Osteoblast (primary cell): Measurements from ENCODE around the gene ADARB1. TPM values are rescaled to one million over a fixed set of nuclear protein-coding genes. Genes with fewer than 3 reads are reported as not detected.

ENCODE experiments used
- DNase-seq: peaks from one replicate; pipeline ENCODE4 v3.0.0; 2011; ENCODE audit warnings: low spot score, mixed read lengths; ENCODE audit not compliant: insufficient read length; ENCODE audit errors: missing footprints
- H2AFZ ChIP-seq: 2 replicates; pipeline ENCODE4 v1.6.0; 2011; ENCODE audit warnings: mild to moderate bottlenecking, low read length
- H3K27ac ChIP-seq: 2 replicates; pipeline ENCODE4 v1.5.1; 2011; ENCODE audit warnings: mild to moderate bottlenecking, low read depth, low read length, moderate library complexity
- H3K27me3 ChIP-seq: 2 replicates; pipeline ENCODE4 v1.6.0; 2012; ENCODE audit warnings: mild to moderate bottlenecking, control low read depth, inconsistent platforms, low read length, moderate library complexity; ENCODE audit not compliant: insufficient read depth
- H3K36me3 ChIP-seq: 2 replicates; pipeline ENCODE4 v1.5.1; 2011; ENCODE audit warnings: mild to moderate bottlenecking, low read length, control low read depth, moderate library complexity; ENCODE audit not compliant: insufficient read depth
- H3K4me1 ChIP-seq: 2 replicates; pipeline ENCODE4 v1.5.1; 2011; ENCODE audit warnings: mild to moderate bottlenecking, low read length, control low read depth, moderate library complexity; ENCODE audit not compliant: insufficient read depth
- H3K4me2 ChIP-seq: 2 replicates; pipeline ENCODE4 v1.6.0; 2011; ENCODE audit warnings: mild to moderate bottlenecking, low read length; ENCODE audit not compliant: insufficient read depth
- H3K4me3 ChIP-seq: fragments of 200-600 bp; sonication (generic); 3 replicates; pipeline ENCODE4 v1.5.1; 2012; ENCODE audit warnings: mild to moderate bottlenecking, low read length, inconsistent platforms; ENCODE audit not compliant: insufficient read depth
- H3K79me2 ChIP-seq: 2 replicates; pipeline ENCODE4 v1.6.0; 2012; ENCODE audit warnings: mild to moderate bottlenecking, low read length, control low read depth, inconsistent platforms; ENCODE audit not compliant: insufficient read depth
- H3K9me3 ChIP-seq: 2 replicates; pipeline ENCODE4 v1.5.1; 2011; ENCODE audit warnings: low read depth, low read length, control low read depth
- H4K20me1 ChIP-seq: 2 replicates; pipeline ENCODE4 v1.6.0; 2012; ENCODE audit warnings: mild to moderate bottlenecking, low read length, control low read depth; ENCODE audit not compliant: insufficient read depth
- total RNA-seq: library from RNA; depleted of rRNA; stranded (reverse); fragments of >200 nt; gene quantifications from 2 replicates; pipeline ENCODE4 v1.2.3, GENCODE V29; 2012
- TF ChIP-seq, protein P1 (sequence below): IDR thresholded peaks from 2 replicates; pipeline ENCODE4 v1.5.1; 2011; ENCODE audit warnings: mild to moderate bottlenecking, low read depth, low read length, moderate library complexity; ENCODE audit errors: extremely low read depth

The ADARB1 gene
- total RNA-seq, 1 donor: 19.5 TPM

DNA sequence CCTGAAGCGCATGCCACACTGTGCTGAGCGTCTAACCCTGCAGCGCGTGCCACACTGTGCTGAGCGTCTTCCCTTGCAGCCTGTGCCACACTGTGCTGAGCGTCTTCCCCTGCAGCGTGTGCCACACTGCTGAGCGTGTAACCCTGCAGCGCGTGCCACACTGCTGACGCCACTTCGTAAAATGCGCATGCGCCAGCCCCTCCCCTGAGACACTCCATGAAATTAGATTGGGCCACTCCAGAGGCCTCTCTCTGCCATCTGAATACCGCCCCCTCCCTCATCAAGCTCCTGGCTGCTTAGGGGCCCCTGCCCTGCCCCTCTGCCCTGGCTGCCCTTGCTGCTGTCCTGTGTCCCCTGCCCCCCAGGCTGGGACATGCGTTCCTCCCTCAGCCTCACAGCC, 128.5 kb downstream of the ADARB1 start:
- Histone ChIP-seq H3K4me3 (no peak overlapping the region), H3K27ac (no peak overlapping the region), H3K79me2 (no peaks in the 10 kb centered on the region), H3K9me3 (no peaks in the 10 kb centered on the region), H3K4me1 (no peaks in the 10 kb centered on the region), H3K36me3 (peaks cover 5% of the 10 kb centered on the region), H3K27me3 (no peaks in the 10 kb centered on the region), H3K4me2 (no peak overlapping the region), H4K20me1 (no peaks in the 10 kb centered on the region), H2AFZ (no peak overlapping the region)
- no peak for DNase-seq
- TF ChIP-seq, protein P1, sequence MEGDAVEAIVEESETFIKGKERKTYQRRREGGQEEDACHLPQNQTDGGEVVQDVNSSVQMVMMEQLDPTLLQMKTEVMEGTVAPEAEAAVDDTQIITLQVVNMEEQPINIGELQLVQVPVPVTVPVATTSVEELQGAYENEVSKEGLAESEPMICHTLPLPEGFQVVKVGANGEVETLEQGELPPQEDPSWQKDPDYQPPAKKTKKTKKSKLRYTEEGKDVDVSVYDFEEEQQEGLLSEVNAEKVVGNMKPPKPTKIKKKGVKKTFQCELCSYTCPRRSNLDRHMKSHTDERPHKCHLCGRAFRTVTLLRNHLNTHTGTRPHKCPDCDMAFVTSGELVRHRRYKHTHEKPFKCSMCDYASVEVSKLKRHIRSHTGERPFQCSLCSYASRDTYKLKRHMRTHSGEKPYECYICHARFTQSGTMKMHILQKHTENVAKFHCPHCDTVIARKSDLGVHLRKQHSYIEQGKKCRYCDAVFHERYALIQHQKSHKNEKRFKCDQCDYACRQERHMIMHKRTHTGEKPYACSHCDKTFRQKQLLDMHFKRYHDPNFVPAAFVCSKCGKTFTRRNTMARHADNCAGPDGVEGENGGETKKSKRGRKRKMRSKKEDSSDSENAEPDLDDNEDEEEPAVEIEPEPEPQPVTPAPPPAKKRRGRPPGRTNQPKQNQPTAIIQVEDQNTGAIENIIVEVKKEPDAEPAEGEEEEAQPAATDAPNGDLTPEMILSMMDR: no peak

DNA sequence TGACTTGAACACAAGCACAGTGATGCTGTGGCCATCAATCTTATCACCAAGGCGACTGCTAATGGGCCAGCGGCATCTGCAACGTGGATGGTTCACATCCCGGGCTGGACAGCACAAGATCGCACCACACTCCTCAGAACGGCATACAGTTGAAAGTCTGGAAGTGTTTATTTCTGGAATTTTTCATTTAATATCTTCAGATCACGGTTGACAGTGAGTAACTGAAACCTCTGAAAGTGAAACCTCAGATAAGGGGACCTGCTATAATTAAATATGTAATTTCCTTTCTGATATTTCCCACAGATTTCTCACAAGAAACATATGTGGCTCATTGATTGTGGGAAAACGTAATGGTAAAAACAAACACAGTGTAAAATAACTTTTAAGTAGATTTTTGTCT, 129.6 kb downstream of the ADARB1 start:
- no peak for DNase-seq
- H3K9me3 ChIP-seq: no peaks in the 10 kb centered on the region
- H3K27ac ChIP-seq: no peak overlapping the region
- H3K36me3 ChIP-seq: peaks cover 5% of the 10 kb centered on the region
- no peaks in the 10 kb centered on the region for H3K27me3 ChIP-seq
- no peaks in the 10 kb centered on the region for H4K20me1 ChIP-seq
- no peak overlapping the region for H3K4me2 ChIP-seq
- no peak overlapping the region for H3K4me3 ChIP-seq
- peaks cover under 1% of the 10 kb centered on the region for H3K4me1 ChIP-seq
- TF ChIP-seq, protein P1: no peak
- H2AFZ ChIP-seq: no peak overlapping the region
- no peaks in the 10 kb centered on the region for H3K79me2 ChIP-seq

DNA sequence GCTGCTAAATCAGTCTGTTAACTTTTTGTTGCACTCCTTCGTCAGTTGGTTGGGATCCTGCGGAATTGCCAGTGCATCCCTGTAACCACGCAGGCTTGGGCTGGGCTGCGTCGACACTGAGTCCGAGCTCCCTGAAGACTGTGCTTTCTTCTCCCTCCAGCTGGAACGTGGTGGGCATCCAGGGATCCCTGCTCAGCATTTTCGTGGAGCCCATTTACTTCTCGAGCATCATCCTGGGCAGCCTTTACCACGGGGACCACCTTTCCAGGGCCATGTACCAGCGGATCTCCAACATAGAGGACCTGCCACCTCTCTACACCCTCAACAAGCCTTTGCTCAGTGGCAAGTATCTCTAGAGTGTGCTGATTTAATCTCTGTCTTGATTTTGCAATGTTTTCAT, 130.0 kb downstream of the ADARB1 start:
- Histone ChIP-seq H3K27ac (no peak overlapping the region), H3K9me3 (no peaks in the 10 kb centered on the region), H3K4me2 (no peak overlapping the region), H3K4me3 (no peak overlapping the region), H3K36me3 (peaks cover 5% of the 10 kb centered on the region), H3K27me3 (no peaks in the 10 kb centered on the region), H2AFZ (no peak overlapping the region), H3K79me2 (no peaks in the 10 kb centered on the region), H3K4me1 (peaks cover 4% of the 10 kb centered on the region), H4K20me1 (no peaks in the 10 kb centered on the region)
- no peak for DNase-seq
- TF ChIP-seq, protein P1: no peak

DNA sequence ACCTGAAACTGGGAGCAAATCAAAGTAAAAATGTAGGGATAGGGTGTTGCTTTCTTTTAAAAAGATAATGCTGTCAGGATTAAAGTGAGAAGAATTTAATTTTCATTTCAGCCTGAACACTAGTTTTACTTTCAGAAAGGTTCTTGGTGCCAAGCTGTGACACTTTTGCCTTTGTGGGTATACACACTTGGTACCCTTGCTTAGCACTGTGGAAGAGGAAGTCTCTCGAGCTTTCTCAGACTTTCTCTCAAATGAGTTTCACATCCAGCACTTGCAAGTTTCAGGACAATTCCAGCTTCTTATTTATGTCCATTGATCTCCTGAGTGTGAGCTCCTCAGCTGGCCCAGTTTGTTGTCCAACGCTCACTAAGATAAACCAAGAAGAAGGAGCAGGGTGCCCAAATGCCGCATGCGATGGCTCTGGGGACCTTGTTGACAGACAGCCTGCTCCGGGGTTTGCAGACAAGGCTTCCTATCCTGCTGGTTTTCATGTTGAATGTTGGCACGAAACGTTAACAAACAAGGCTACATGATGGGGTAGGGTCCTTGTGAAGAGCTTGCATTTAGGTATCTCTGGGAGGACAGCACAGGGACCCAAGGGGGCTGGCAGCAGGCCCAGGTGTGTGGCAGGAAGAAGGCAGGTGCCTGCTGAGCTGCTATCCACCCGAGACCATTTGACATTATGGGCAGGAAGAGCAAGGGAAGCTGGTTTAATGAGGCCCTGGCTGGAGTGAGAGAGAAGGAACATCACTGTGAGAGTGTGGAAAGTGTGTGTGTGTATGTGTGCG, 133.7 kb downstream of the ADARB1 start:
- Histone ChIP-seq H3K27ac (no peak overlapping the region), H3K4me1 (peaks cover 4% of the 10 kb centered on the region), H3K27me3 (no peaks in the 10 kb centered on the region), H3K9me3 (no peaks in the 10 kb centered on the region), H3K79me2 (no peaks in the 10 kb centered on the region), H2AFZ (no peak overlapping the region), H4K20me1 (no peaks in the 10 kb centered on the region), H3K4me2 (peak overlapping the region; percentile 59), H3K36me3 (peaks cover 8% of the 10 kb centered on the region), H3K4me3 (no peak overlapping the region)
- TF ChIP-seq, protein P1: no peak
- no peak for DNase-seq
